Activated CD8-positive, alpha-beta memory T cell treated with anti-CD3 and anti-CD28 coated beads, Interleukin-2, amount 10 ng/mL, durations not matched to agents 7 days and 5 days (primary cell): ENCODE measurements around the gene PNLIPRP2. TPM values are rescaled to one million over a fixed set of nuclear protein-coding genes. Genes with fewer than 3 reads are reported as not detected.

Experiments used
- ATAC-seq: fragments of 150-1000 bp; cut with Tn5 transposase; one replicate; pipeline ENCODE4 v1.10.0; 2021; ENCODE audit warnings: moderate library complexity
- CTCF ChIA-PET: fragments of 350-600 bp; sonication (Branson Sonifier 250); formaldehyde crosslinking; loops from one replicate; lab custom pipeline; 2021; ENCODE audit warnings: antibody characterized with exemption; lab: Charles Lee
- DNase-seq: peaks from one replicate; pipeline ENCODE4 v3.0.0-alpha.2; 2020
- H3K27ac Mint-ChIP-seq: one replicate; pipeline ENCODE4 v1.8.0; 2021; ENCODE audit warnings: mild to moderate bottlenecking, mixed read lengths
- H3K27me3 Mint-ChIP-seq: one replicate; pipeline ENCODE4 v1.8.0; 2021; ENCODE audit warnings: mixed read lengths
- H3K36me3 Mint-ChIP-seq: one replicate; pipeline ENCODE4 v1.8.0; 2021; ENCODE audit warnings: mild to moderate bottlenecking, mixed read lengths
- H3K4me1 Mint-ChIP-seq: one replicate; pipeline ENCODE4 v1.8.0; 2021; ENCODE audit warnings: mixed read lengths
- H3K4me3 Mint-ChIP-seq: one replicate; pipeline ENCODE4 v1.8.0; 2021; ENCODE audit warnings: mild to moderate bottlenecking, moderate library complexity, mixed read lengths
- H3K9me3 Mint-ChIP-seq: one replicate; pipeline ENCODE4 v1.8.0; 2022; ENCODE audit warnings: low read depth, mixed read lengths
- total RNA-seq, 2 experiments: library from RNA; stranded (reverse); gene quantifications; one replicate each; pipeline ENCODE4 v1.2.3, GENCODE V29; 2021

PNLIPRP2 gene
- total RNA-seq, 2 experiments from 2014 or later = not detected

DNA sequence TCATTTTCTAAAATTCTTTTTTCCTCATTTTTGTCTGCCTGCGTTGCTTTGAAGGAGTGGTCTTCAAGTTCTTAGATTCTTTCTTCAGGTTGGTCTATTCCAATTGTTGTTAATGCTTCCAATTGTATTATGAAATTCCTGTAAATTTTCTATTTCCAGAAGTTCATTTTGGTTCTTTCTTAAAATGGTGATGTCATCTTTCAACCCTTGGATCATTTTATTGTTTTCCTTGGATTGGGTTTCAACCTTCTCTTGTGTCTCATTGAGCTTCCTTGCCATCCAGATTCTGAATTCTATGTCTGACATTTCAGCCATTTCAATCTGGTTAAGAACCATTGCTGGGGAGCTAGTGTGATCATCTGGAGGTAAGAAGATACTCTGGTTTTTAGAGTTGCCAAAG is 33.1 kb downstream of the PNLIPRP2 start:
- peaks cover 1% of the 10 kb centered on the region for H3K9me3 Mint-ChIP-seq
- DNase-seq (no peak), ATAC-seq (no peak)
- H3K27ac Mint-ChIP-seq = no peak overlapping the region
- no peaks in the 10 kb centered on the region for H3K36me3 Mint-ChIP-seq
- H3K4me3 Mint-ChIP-seq = no peak overlapping the region
- H3K4me1 Mint-ChIP-seq = no peaks in the 10 kb centered on the region
- peaks cover 2% of the 10 kb centered on the region for H3K27me3 Mint-ChIP-seq
- CTCF ChIA-PET = no interaction called here

- peaks cover 1% of the 10 kb centered on the region for H3K9me3 Mint-ChIP-seq
- no peak overlapping the region for H3K4me3 Mint-ChIP-seq
- DNase-seq = no peak
- no peaks in the 10 kb centered on the region for H3K4me1 Mint-ChIP-seq
- no peaks in the 10 kb centered on the region for H3K36me3 Mint-ChIP-seq
- H3K27ac Mint-ChIP-seq = no peak overlapping the region
- CTCF ChIA-PET = no interaction called here
- no peak for ATAC-seq
- peaks cover 2% of the 10 kb centered on the region for H3K27me3 Mint-ChIP-seq
Observed at GRCh38 chr10:116654816-116655215, 34.1 kb downstream of the PNLIPRP2 start.

DNA sequence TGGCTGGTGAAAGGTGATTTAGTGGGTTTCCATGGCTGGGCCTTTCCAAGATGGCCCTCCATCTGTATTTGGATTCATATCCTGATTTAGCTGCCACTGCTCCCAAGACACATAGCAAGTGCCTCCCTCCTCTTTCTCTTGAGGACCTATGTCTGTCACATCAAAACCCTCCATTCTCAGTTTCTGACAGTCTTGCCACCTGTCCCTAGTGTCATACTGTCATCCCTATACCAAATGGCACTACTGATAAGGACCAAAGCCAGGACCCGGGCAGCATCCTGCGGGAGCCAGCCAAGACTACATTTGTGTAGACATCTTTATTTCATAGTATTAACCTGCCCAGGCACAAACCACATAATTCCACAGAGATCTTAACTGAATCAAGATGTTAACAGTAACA is 34.8 kb downstream of the PNLIPRP2 start:
- ATAC-seq = no peak
- no peak for DNase-seq
- no peak overlapping the region for H3K27ac Mint-ChIP-seq
- no peak overlapping the region for H3K4me3 Mint-ChIP-seq
- CTCF ChIA-PET = no interaction called here
- peaks cover 2% of the 10 kb centered on the region for H3K27me3 Mint-ChIP-seq
- H3K4me1 Mint-ChIP-seq = no peaks in the 10 kb centered on the region
- no peaks in the 10 kb centered on the region for H3K9me3 Mint-ChIP-seq
- no peaks in the 10 kb centered on the region for H3K36me3 Mint-ChIP-seq

- no peaks in the 10 kb centered on the region for H3K36me3 Mint-ChIP-seq
- peaks cover 2% of the 10 kb centered on the region for H3K27me3 Mint-ChIP-seq
- ATAC-seq (no peak), DNase-seq (no peak)
- CTCF ChIA-PET = no interaction called here
- no peaks in the 10 kb centered on the region for H3K9me3 Mint-ChIP-seq
- no peak overlapping the region for H3K4me3 Mint-ChIP-seq
- H3K27ac Mint-ChIP-seq = no peak overlapping the region
- no peaks in the 10 kb centered on the region for H3K4me1 Mint-ChIP-seq
Observed at GRCh38 chr10:116656044-116656443, 35.3 kb downstream of the PNLIPRP2 start.

GRCh38 chr10:116657863-116658551 is 37.3 kb downstream of the PNLIPRP2 start:
- Mint-ChIP-seq H3K4me1 (no peaks in the 10 kb centered on the region), H3K27ac (no peak overlapping the region), H3K36me3 (no peaks in the 10 kb centered on the region), H3K27me3 (peaks cover 2% of the 10 kb centered on the region), H3K4me3 (no peak overlapping the region), H3K9me3 (no peaks in the 10 kb centered on the region)
- CTCF ChIA-PET = no interaction called here
- DNase-seq = no peak
- no peak for ATAC-seq

DNA sequence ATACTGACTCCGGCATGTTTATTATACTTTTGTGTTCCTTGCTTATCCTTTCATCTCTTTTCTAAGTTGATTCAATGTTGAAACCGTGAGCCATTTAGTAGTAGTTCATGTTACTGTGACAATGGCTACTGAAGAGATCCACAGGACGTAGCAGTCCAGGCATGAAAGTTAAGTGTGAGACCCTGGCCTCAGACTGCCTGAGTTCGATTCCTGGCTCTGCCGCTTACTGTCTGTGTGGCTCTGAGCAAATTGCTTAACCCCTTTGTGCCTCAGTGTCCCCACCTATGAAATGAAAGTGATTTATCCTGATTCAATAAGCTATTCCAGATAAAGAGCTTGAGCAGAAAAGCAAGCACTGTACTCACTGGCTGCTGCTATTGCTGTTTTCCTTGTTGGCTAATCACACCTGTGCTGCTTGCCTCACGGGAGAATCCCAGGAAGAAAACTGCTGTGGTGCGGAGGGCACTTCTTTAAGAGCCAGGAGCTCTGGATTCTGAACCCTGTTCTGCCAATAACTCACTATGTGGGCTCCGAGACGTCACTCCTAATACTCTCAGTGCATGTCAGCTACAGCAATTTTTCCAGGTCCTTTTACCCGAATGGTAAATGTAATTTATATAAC is 38.4 kb downstream of the PNLIPRP2 start:
- ATAC-seq = no peak
- CTCF ChIA-PET = no interaction called here
- Mint-ChIP-seq H3K27me3 (peaks cover 2% of the 10 kb centered on the region), H3K36me3 (no peaks in the 10 kb centered on the region), H3K4me3 (no peak overlapping the region), H3K4me1 (no peaks in the 10 kb centered on the region), H3K9me3 (no peaks in the 10 kb centered on the region), H3K27ac (no peak overlapping the region)
- DNase-seq = no peak

GRCh38 chr10:116660860-116661259 is 40.1 kb downstream of the PNLIPRP2 start:
- Mint-ChIP-seq H3K9me3 (no peaks in the 10 kb centered on the region), H3K4me3 (no peak overlapping the region), H3K4me1 (no peaks in the 10 kb centered on the region), H3K27ac (no peak overlapping the region), H3K36me3 (no peaks in the 10 kb centered on the region), H3K27me3 (no peaks in the 10 kb centered on the region)
- ATAC-seq (no peak), DNase-seq (no peak)
- CTCF ChIA-PET = no interaction called here

DNA sequence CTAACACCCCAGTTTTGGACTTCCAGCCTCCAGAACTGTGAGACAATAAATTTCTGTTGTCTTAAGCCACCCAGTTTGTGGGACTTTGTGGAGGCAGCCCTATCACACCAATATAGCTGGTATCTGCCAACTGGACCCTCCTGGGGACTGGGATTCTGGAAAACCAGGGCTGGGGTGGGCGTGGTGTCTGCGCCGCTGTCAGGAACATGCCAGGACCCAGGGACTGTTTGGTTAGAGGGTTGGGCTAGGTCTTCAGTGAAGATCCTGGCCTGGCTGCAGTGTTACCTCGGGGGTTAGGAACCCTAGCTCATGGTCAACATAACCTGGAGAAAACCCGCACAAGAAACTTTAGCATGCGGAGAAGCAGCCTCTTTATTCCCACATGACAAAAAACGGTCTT is 42.6 kb downstream of the PNLIPRP2 start:
- ATAC-seq (no peak), DNase-seq (no peak)
- H3K27ac Mint-ChIP-seq = no peak overlapping the region
- H3K4me1 Mint-ChIP-seq = no peaks in the 10 kb centered on the region
- no peak overlapping the region for H3K4me3 Mint-ChIP-seq
- no peaks in the 10 kb centered on the region for H3K36me3 Mint-ChIP-seq
- H3K27me3 Mint-ChIP-seq = no peaks in the 10 kb centered on the region
- no peaks in the 10 kb centered on the region for H3K9me3 Mint-ChIP-seq
- CTCF ChIA-PET = no interaction called here

DNA sequence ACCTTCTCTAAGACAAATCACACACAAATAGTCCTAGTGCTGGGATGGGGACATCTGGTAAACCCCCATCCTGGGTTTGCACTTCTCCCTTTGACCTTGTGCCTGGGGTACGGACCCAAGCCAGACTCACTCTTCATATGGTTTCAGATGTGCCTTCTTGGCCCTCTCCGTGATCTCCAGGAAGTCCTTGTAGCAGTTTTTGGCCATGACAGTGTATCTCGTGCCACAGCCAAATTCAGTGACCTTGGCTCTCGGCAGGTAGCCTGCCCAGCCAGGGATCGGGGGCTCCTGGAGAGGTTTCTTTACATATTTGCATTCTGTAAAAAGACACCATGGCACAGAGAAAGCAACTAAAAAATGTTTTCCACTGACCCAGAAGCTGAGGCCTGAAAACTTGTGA is 43.9 kb downstream of the PNLIPRP2 start:
- no peak for ATAC-seq
- CTCF ChIA-PET = no interaction called here

DNA sequence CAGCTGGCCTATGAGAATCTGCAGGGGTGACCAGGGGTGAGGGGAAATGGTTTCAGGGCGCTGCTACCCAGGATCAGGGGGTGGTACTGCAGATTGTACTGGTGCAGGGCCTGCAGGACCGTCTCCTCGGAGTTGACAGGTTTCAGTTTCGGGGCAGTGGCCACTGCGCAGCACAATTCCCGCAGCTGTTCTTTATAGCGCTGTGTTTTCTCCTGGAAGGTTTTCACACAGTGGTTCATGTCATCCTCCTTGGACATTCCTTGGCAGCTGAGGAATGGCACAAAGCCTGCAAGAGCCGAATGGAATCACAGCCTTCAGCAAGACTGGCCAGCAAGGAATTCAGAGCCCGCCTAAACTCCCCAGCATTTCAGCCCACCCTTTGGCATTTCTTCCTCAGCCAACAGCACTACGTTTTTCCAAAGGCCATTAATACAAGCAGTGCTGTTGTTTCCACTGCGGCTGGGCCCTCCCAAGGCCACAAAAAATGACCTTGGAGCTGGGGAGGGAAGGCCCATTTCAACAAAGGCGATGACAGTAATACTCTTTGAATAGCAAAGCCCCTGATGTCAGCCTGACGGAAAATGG is 44.9 kb downstream of the PNLIPRP2 start:
- CTCF ChIA-PET = interaction anchor here (0.8 kb wide), 1 partner anchor 16 kb away, joined by 4 read pairs; no protein-coding TSS in a partner anchor
- ATAC-seq = no peak

More for the DNA sequence above, 43.9 kb downstream of the PNLIPRP2 start:
- Mint-ChIP-seq H3K27ac (no peak overlapping the region), H3K9me3 (no peaks in the 10 kb centered on the region), H3K36me3 (no peaks in the 10 kb centered on the region), H3K27me3 (no peaks in the 10 kb centered on the region), H3K4me1 (no peaks in the 10 kb centered on the region), H3K4me3 (no peak overlapping the region)
- DNase-seq = no peak

DNA sequence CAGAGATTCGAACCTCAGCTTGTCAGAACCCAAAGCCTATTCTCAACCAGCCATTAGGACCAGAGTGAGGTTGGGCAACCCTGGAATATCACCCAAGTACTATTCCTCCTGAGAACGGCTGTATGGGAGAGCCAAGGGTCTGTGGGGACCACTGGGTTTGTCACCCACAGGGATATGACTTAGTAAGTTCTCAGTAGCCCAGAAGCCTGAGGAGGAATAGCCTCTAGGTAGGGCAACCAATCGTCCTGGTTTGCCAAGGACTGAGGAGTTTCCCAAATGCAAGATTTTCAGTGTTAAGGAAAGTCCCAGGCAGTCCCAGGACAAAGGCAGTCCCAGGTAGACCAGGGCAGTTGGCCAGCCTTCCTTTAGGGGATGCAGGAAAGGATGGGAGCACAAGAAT is 46.7 kb downstream of the PNLIPRP2 start:
- no peaks in the 10 kb centered on the region for H3K36me3 Mint-ChIP-seq
- H3K27ac Mint-ChIP-seq = no peak overlapping the region
- no peak overlapping the region for H3K4me3 Mint-ChIP-seq
- no peaks in the 10 kb centered on the region for H3K4me1 Mint-ChIP-seq
- H3K27me3 Mint-ChIP-seq = peaks cover 3% of the 10 kb centered on the region
- H3K9me3 Mint-ChIP-seq = no peaks in the 10 kb centered on the region
- no peak for DNase-seq
- no peak for ATAC-seq
- CTCF ChIA-PET = no interaction called here

More for the DNA sequence above, 44.9 kb downstream of the PNLIPRP2 start:
- Mint-ChIP-seq H3K27me3 (peaks cover 3% of the 10 kb centered on the region), H3K9me3 (no peaks in the 10 kb centered on the region), H3K27ac (no peak overlapping the region), H3K36me3 (no peaks in the 10 kb centered on the region), H3K4me1 (no peaks in the 10 kb centered on the region), H3K4me3 (no peak overlapping the region)
- DNase-seq = no peak

GRCh38 chr10:116668018-116668417 is 47.3 kb downstream of the PNLIPRP2 start:
- Mint-ChIP-seq H3K36me3 (no peaks in the 10 kb centered on the region), H3K9me3 (no peaks in the 10 kb centered on the region), H3K4me1 (no peaks in the 10 kb centered on the region), H3K27me3 (peaks cover 3% of the 10 kb centered on the region), H3K27ac (no peak overlapping the region), H3K4me3 (no peak overlapping the region)
- CTCF ChIA-PET = no interaction called here
- no peak for DNase-seq
- no peak for ATAC-seq

- CTCF ChIA-PET = no interaction called here
- no peaks in the 10 kb centered on the region for H3K9me3 Mint-ChIP-seq
- H3K4me3 Mint-ChIP-seq = no peak overlapping the region
- DNase-seq = no peak
- H3K36me3 Mint-ChIP-seq = no peaks in the 10 kb centered on the region
- H3K27me3 Mint-ChIP-seq = peaks cover 3% of the 10 kb centered on the region
- ATAC-seq = no peak
- H3K4me1 Mint-ChIP-seq = no peaks in the 10 kb centered on the region
- H3K27ac Mint-ChIP-seq = no peak overlapping the region
Observed at GRCh38 chr10:116668446-116668845, 47.7 kb downstream of the PNLIPRP2 start.

GRCh38 chr10:116669080-116669479 is 48.3 kb downstream of the PNLIPRP2 start:
- DNase-seq (no peak), ATAC-seq (no peak)
- H3K27ac Mint-ChIP-seq = no peak overlapping the region

More at GRCh38 chr10:116669080-116669479, 48.3 kb downstream of the PNLIPRP2 start:
- CTCF ChIA-PET = no interaction called here
- Mint-ChIP-seq H3K9me3 (no peaks in the 10 kb centered on the region), H3K4me3 (no peak overlapping the region), H3K36me3 (no peaks in the 10 kb centered on the region), H3K27me3 (peaks cover 3% of the 10 kb centered on the region), H3K4me1 (no peaks in the 10 kb centered on the region)
